Dendritic cell treated with granulocyte-macrophage colony-stimulating factor and Interleukin-4, amounts not matched to agents 40 ng/mL and 50 ng/mL, for 4 days (primary cell): ENCODE results near the gene ZNF799.
"Not testable (repeated sequence)": the region's sequence is repeated elsewhere in the genome, so short reads cannot be mapped to it uniquely, and the experiment has no call there.

Experiments used
- H3K27ac Mint-ChIP-seq: one replicate; pipeline ENCODE4 v1.8.0; 2022; ENCODE audit warnings: mild to moderate bottlenecking, mixed read lengths
- H3K27me3 Mint-ChIP-seq: one replicate; pipeline ENCODE4 v1.8.0; 2022; ENCODE audit warnings: mild to moderate bottlenecking, mixed read lengths
- H3K36me3 Mint-ChIP-seq: one replicate; pipeline ENCODE4 v1.8.0; 2022; ENCODE audit warnings: low read depth, mixed read lengths
- H3K4me1 Mint-ChIP-seq: one replicate; pipeline ENCODE4 v1.8.0; 2022; ENCODE audit warnings: low read depth, mixed read lengths
- H3K4me3 Mint-ChIP-seq: one replicate; pipeline ENCODE4 v1.8.0; 2022; ENCODE audit warnings: mild to moderate bottlenecking, moderate library complexity, mixed read lengths
- H3K9me3 Mint-ChIP-seq: one replicate; pipeline ENCODE4 v1.8.0; 2022; ENCODE audit warnings: mixed read lengths
- intact Hi-C: fragments of 100-400 bp; cut with micrococcal nuclease; formaldehyde crosslinking; loops from one replicate; pipeline ENCODE4 v1.15.0; 2022

The ZNF799 gene

GRCh38 chr19:12386365-12386764 is 14.7 kb downstream of the ZNF799 start:
- H3K4me3 Mint-ChIP-seq, H3K4me1 Mint-ChIP-seq, H3K27me3 Mint-ChIP-seq, intact Hi-C loops, H3K27ac Mint-ChIP-seq: not testable (repeated sequence)
- Mint-ChIP-seq H3K9me3 (peaks cover 76% of the 10 kb centered on the region), H3K36me3 (peaks cover 62% of the 10 kb centered on the region)

- H3K27me3 Mint-ChIP-seq, result no peaks in the 10 kb centered on the region
- peaks cover 41% of the 10 kb centered on the region for H3K36me3 Mint-ChIP-seq
- no peak overlapping the region for H3K4me3 Mint-ChIP-seq
- no peak overlapping the region for H3K27ac Mint-ChIP-seq
- H3K4me1 Mint-ChIP-seq, result no peaks in the 10 kb centered on the region
- intact Hi-C loops, result no loop called here
- peaks cover 84% of the 10 kb centered on the region for H3K9me3 Mint-ChIP-seq
Observed at GRCh38 chr19:12380444-12380737, 20.7 kb downstream of the ZNF799 start.

GRCh38 chr19:12379732-12380443 is 21.2 kb downstream of the ZNF799 start:
- intact Hi-C loops, result no loop called here
- H3K4me3 Mint-ChIP-seq, result no peak overlapping the region
- H3K36me3 Mint-ChIP-seq, result peaks cover 41% of the 10 kb centered on the region
- no peaks in the 10 kb centered on the region for H3K4me1 Mint-ChIP-seq
- H3K27ac Mint-ChIP-seq, result no peak overlapping the region
- peaks cover 89% of the 10 kb centered on the region for H3K9me3 Mint-ChIP-seq
- H3K27me3 Mint-ChIP-seq, result no peaks in the 10 kb centered on the region

- Mint-ChIP-seq H3K36me3 (no peaks in the 10 kb centered on the region), H3K27ac (no peak overlapping the region)
- intact Hi-C loops, result no loop called here
Observed at GRCh38 chr19:12374026-12374425, 27.0 kb downstream of the ZNF799 start.

GRCh38 chr19:12365236-12366162 is 35.6 kb downstream of the ZNF799 start, which contains the start of gene ZNF442:
TSS of gene ZNF442 (minus strand) at chr19:12365683. CDS start at chr19:12363631, 2,052 bp downstream.
- Mint-ChIP-seq H3K27ac (peak within 1 kb of the TSS; percentile 91), H3K9me3 (peaks cover 31% of the 10 kb centered on the region), H3K4me3 (peak within 1 kb of the TSS; percentile 96), H3K4me1 (peaks cover 32% of the 10 kb centered on the region), H3K36me3 (peaks cover 16% of the 10 kb centered on the region), H3K27me3 (peaks cover 14% of the 10 kb centered on the region)
- intact Hi-C loops, result loop anchor here (1.0 to 2.0 kb wide), 3 partner anchors 32 to 71 kb away; partner anchors contain the start of genes ZNF44, ZNF563 and ZNF799

More at GRCh38 chr19:12374026-12374425, 27.0 kb downstream of the ZNF799 start:
- Mint-ChIP-seq H3K9me3 (peaks cover 55% of the 10 kb centered on the region), H3K4me3 (no peak overlapping the region), H3K4me1 (peaks cover 2% of the 10 kb centered on the region), H3K27me3 (no peaks in the 10 kb centered on the region)

- peaks cover 34% of the 10 kb centered on the region for H3K9me3 Mint-ChIP-seq
- peaks cover 16% of the 10 kb centered on the region for H3K36me3 Mint-ChIP-seq
- peak overlapping the region; percentile 96 for H3K4me3 Mint-ChIP-seq
- intact Hi-C loops, result loop anchor here (1.0 to 2.0 kb wide), 3 partner anchors 31 to 70 kb away; partner anchors contain the start of genes ZNF44, ZNF563 and ZNF799
- H3K4me1 Mint-ChIP-seq, result peaks cover 32% of the 10 kb centered on the region
- H3K27ac Mint-ChIP-seq, result peak overlapping the region; percentile 91
- peaks cover 14% of the 10 kb centered on the region for H3K27me3 Mint-ChIP-seq
Observed at GRCh38 chr19:12364391-12365235, 36.5 kb downstream of the ZNF799 start.

GRCh38 chr19:12362236-12362635 is 38.8 kb downstream of the ZNF799 start:
- intact Hi-C loops, H3K4me3 Mint-ChIP-seq: not testable (repeated sequence)

GRCh38 chr19:12353375-12353774 is 47.7 kb downstream of the ZNF799 start:
- Mint-ChIP-seq H3K4me1 (no peaks in the 10 kb centered on the region), H3K27me3 (no peaks in the 10 kb centered on the region), H3K27ac (no peak overlapping the region), H3K9me3 (peaks cover 88% of the 10 kb centered on the region), H3K36me3 (peaks cover 21% of the 10 kb centered on the region), H3K4me3 (no peak overlapping the region)
- intact Hi-C loops, result no loop called here

More at GRCh38 chr19:12362236-12362635, 38.8 kb downstream of the ZNF799 start:
- H3K36me3 Mint-ChIP-seq, result peaks cover 16% of the 10 kb centered on the region
- not testable (repeated sequence) for H3K27ac Mint-ChIP-seq
- H3K27me3 Mint-ChIP-seq, result peaks cover 14% of the 10 kb centered on the region
- peaks cover 23% of the 10 kb centered on the region for H3K4me1 Mint-ChIP-seq
- peaks cover 49% of the 10 kb centered on the region for H3K9me3 Mint-ChIP-seq

- H3K27ac Mint-ChIP-seq, result no peak overlapping the region
- H3K9me3 Mint-ChIP-seq, result peaks cover 90% of the 10 kb centered on the region
- intact Hi-C loops, result no loop called here
- no peaks in the 10 kb centered on the region for H3K27me3 Mint-ChIP-seq
- H3K4me1 Mint-ChIP-seq, result no peaks in the 10 kb centered on the region
- peaks cover 21% of the 10 kb centered on the region for H3K36me3 Mint-ChIP-seq
- no peak overlapping the region for H3K4me3 Mint-ChIP-seq
Observed at GRCh38 chr19:12350890-12351197, 50.2 kb downstream of the ZNF799 start.

GRCh38 chr19:12350185-12350889 is 50.7 kb downstream of the ZNF799 start:
- peaks cover 21% of the 10 kb centered on the region for H3K36me3 Mint-ChIP-seq
- H3K27ac Mint-ChIP-seq, result no peak overlapping the region
- H3K4me1 Mint-ChIP-seq, result no peaks in the 10 kb centered on the region
- no peak overlapping the region for H3K4me3 Mint-ChIP-seq
- H3K27me3 Mint-ChIP-seq, result no peaks in the 10 kb centered on the region
- H3K9me3 Mint-ChIP-seq, result peaks cover 91% of the 10 kb centered on the region
- intact Hi-C loops, result no loop called here

GRCh38 chr19:12346896-12347295 is 54.2 kb downstream of the ZNF799 start:
- Mint-ChIP-seq H3K4me3 (no peak overlapping the region), H3K27ac (no peak overlapping the region), H3K4me1 (no peaks in the 10 kb centered on the region), H3K27me3 (no peaks in the 10 kb centered on the region), H3K36me3 (peaks cover 17% of the 10 kb centered on the region), H3K9me3 (peaks cover 78% of the 10 kb centered on the region)
- intact Hi-C loops, result no loop called here

GRCh38 chr19:12345197-12345596 is 55.9 kb downstream of the ZNF799 start:
- H3K27me3 Mint-ChIP-seq, result no peaks in the 10 kb centered on the region
- intact Hi-C loops, result no loop called here
- H3K4me3 Mint-ChIP-seq, result no peak overlapping the region
- no peaks in the 10 kb centered on the region for H3K4me1 Mint-ChIP-seq
- peaks cover 78% of the 10 kb centered on the region for H3K9me3 Mint-ChIP-seq
- H3K36me3 Mint-ChIP-seq, result peaks cover under 1% of the 10 kb centered on the region
- no peak overlapping the region for H3K27ac Mint-ChIP-seq
